ENCODE results near the gene COL18A1.

GRCh38 chr21:45524756-45525152 is 119.8 kb downstream of the COL18A1 start:
- TF ChIP-seq EZH2phosphoT487 (IDR thresholded peaks at IDR 0.05; ENCODE audit: low read depth, severe bottlenecking, unreplicated experiment): no peak
- no peak for TF ChIP-seq EZH2 (IDR thresholded peaks at IDR 0.05; ENCODE audit: borderline replicate concordance)
- TF ChIP-seq CTCF (IDR thresholded peaks at IDR 0.05; ENCODE audit: poor library complexity): no peak

Data from hepatocyte (in vitro differentiated cells).